GM19023 (cell line): ENCODE measurements around the gene CRYBG2.
"Not testable (repeated sequence)": the region's sequence is repeated elsewhere in the genome, so short reads cannot be mapped to it uniquely, and the experiment has no call there.

Source experiments
- ATAC-seq: cut with Tn5 transposase; IDR thresholded peaks from one replicate; pipeline ENCODE4 v1.9.1; 2021; ENCODE audit warnings: mild to moderate bottlenecking, moderate library complexity; ENCODE audit not compliant: unreplicated experiment

The CRYBG2 gene, protein sequence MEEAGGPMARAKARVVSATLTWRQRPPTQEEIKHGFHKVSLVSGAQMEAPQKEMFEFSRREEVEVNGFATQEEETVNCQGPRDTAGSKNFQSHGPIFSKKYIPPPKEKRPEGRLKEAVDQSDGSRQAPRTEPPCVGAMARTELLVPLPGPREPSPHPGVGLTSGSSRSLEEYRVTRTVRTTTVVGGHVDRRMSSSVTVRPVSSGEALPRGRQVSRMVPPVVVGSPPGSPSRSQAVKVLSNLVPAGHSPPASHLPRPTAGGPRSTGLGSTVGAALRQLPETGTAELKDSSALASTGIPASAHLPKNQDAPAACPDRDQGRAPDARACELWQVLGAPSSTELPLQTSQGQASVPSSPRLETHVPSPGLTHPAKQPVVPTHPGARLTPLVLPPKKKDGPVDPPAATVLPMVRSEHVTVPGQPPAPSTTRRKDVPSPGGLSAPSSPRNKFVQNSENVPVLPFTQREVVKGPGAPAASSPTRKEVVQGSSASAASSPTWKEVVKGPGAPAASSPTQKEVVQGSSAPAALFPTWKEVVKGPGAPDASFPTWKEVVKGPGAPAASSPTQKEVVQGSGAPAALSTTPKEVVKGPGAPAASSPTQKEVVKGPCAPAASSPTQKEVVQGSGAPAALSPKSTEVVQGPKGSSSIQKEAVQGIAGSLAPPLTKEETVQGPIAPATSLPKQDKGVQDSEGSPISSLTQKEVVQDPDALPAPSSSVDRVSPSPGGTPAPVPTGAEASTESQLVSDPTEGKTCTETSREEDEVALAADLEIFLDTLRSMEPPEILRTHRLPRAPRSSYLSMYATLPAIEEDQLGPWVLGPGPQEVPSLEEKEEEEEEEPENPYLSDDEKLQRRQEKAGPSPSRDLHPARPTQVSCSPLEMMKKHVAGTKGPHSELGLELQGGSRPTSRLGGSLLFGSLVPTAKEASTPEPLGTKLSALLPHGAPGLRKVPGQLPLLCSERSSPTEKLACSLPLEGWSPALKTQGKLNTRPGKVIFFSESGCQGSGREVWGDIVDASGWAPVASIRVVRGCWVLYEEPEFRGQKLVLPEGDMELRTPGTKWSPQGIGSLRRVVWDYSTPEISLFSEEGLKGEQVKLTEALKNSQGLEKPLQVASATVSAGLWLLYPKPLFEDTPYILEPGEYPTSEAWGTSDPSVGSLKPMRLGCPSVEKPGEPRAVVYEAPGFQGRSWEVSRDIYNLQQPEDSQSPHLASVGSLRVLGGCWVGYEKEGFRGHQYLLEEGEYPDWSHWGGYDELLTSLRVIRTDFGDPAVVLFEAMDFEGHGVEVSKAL (N-terminal part only)

DNA sequence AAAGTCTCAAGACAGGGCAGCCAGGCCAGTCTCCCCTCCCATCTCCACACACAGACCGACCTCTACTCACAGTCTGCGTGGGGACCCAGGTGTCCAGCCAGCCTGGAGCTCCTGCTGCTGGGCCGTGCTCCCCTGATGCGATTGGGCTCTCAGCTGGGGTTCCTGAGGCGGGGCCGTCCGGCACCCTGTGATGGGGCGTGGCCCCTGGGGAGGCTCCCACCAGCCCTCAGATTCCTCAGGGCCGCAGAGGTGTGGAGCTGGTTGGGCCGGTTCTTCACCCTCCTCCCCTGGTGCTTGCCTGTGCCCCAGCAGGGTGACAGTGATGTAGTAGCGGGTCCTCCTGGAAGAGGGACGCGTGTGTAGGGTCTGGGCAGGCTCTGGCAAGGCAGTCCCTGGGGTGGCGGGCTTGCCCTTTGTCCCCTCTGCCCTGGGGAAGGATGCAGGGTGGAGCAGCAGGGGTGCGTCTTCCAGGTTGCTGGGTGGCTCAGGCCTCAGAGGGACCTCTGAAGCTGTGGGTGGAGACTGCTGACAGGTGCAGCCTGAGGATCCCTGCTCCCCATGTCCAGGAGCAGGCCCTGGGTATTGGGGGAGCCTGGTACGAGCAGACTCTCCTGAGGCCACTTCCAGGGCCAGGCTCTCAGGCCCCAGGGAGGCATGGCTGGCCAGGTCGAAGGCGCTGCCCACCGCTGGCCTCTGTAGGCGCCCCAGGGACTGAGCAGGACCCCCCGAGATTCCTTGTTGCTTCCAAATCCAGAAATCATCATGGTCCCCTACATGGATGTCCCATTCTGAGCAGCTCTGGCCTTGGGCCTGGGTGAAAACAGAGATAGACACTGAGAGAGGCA lies at the start of gene CRYBG2:
Gene CRYBG2, minus strand, starts transcription at position 155 of the 845 bp plus-strand sequence. CDS start 7,473 bp downstream, outside the sequence.
- no peak for ATAC-seq

DNA sequence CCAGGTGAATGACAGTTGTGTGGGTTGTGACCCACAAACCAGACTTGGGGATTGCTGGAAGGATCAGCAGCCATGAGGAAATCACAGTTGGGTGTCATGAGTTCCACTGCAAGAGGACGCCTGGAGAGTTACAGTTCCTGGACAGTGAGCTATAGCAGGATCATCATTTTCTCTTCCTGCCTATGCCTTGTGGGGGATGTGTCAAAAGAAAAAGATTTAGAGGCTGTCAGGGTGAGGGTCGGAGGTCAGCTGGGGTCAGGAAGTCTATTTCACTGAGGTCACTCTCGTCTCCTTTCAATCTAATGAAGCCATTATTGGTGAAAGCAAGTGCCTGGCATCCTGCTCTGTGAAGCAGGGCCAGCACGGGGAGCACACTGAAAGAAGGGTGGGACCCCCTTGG lies 49.7 kb upstream of the CRYBG2 start:
- ATAC-seq, result no peak

DNA sequence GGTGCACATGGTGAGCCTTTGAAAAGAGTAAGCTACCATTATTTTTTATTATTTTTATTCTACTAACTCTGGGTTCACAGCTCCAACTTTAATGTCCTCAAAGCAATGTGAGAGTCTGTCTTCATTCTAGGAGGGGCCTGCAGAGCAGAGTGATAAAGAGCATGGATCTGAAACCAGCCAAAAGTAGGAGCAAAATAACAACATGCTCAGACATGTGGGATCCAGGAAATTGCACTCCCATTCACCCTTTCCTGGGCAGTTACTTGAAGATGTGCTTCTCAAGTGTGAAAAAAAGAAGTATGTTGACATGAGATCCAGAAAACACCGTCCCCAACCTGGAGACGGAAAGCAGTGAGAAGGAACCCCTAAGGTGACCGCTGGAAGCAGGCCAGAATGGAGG lies 48.0 kb upstream of the CRYBG2 start:
- ATAC-seq, result no peak

DNA sequence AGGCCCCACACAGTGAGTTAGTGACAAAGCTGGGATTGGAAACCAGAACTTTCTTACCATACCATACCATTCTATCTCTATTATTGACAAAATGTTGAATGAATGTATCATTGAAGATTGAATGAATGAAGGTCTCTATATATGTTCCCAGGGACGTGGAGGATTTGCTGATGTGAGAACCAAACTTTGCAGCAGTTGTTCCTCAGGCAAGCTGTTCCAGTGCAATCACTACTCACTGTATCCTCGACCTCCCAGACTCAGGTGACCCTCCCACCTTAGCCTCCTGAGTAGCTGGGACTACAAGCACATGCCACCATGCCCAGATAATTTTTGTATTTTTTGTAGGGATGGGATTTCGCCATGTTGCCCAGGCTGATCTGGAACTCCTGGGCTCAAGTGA lies 45.1 kb upstream of the CRYBG2 start:
- no peak for ATAC-seq

DNA sequence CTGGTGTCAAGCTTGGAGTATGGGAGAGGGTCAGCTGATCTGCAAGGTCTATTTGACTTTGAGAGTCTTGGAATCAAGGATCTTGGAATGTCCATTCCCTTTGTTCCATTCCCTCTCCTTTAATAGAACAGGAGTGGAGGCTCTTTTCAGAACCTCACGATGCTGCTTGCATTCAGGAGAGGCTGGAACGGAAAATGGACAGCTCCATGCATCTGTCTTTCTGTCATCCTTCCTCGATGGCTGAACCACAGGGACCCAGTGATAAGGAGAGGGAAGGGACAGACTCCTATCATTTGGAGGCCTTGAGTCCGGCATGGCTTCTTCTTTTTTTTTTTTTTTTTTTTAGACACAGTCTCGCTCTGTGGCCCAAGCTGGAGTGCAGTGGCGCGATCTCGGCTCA lies 41.8 kb upstream of the CRYBG2 start:
- ATAC-seq, result no peak

DNA sequence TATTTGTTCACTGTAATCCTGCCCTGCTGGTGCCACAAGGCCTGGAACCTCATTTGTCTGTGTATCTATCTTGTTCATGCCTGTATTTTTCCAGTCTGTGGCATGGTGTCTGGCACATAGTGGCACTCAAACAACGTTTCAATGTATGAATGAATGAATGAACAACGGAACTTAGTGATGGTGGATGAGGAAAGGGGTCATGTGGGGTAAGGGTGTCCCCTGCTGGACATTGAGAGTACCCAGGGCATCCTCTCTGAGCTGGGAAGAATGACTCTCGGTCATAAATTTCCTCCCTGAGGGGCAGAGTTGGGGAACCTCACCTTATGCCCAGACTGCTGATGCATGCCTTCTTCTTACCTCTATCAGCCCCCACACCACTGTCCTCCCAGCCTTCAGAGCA lies 37.5 kb upstream of the CRYBG2 start:
- ATAC-seq, result no peak

DNA sequence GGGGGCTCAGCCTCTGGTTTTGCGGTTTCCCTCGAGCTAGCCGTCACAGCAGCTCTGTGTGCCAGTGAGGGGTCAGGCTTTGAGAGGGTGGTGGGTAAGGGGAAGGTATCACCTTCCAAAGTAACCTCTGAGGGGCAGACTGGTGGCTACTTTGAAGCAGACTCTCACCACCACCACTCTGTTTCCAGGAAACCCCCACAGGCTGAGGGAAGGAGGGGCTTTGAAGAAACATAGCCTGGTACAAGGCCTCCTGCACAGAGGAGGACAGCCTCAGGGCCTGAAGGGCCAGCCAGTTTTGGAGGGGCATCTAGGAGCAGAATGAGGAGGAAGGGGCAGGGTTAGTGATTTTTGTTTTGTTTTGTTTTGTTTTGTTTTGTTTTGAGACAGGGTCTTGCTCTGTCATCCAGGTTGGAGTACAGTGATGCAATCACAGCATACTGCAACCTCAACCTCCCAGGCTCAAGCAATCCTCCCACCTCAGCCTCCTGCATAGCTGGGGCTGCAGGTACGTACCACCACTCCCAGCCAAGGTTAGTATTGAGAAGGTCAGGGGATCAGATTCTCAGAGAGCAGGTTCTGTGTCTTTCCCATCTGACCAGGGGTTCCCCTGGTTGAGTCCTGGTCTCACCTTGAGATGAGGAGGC lies 35.8 kb upstream of the CRYBG2 start:
- no peak for ATAC-seq

DNA sequence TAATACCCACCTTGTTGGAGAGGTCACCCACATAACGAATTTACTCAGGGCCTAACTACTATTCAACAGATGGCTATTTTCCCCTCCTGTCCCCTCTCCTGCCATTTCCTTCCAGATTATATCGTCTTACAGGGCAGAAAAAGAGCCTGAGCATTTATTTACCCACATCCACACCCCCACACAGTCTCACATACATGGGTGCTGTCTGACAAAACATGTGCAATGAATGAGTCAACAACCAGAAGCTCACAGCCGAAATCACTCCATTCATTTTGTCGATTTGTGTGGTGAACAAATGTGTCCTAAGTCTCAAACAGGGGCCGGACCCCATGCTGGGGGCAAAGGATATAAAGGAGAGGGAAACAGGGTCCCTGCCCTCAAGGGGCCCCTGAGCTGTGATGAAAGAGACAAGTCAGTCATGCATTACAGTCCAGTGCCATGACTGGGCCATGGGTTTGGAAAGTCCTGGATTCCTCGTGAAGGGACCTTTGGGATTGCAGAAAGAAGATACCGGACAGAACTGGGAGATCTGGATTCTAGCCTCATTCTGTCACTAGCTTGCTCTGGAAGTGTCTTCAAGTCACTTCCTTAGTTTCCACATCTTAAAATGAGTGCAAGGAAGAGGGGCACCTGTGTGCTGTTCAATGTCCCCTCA lies 35.0 kb upstream of the CRYBG2 start:
- ATAC-seq, result no peak

DNA sequence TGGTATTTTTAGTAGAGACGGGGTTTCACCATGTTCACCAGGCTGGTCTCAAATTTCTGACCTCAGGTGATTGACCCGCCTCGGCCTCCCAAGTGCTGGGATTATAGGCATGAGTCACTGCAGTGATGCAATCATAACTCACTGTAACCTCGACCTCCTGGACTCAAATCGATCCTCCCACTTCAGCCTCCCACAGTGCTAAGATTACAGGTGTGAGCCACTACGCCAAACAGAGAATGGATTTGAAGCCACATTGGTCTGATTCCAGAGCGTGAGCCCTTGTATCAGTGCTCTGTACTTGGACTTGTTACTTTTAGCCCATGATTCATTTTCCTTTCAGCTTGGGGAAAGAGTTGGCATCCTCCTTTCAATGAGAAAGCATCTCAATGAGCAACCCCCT lies 33.5 kb upstream of the CRYBG2 start:
- ATAC-seq, result no peak

DNA sequence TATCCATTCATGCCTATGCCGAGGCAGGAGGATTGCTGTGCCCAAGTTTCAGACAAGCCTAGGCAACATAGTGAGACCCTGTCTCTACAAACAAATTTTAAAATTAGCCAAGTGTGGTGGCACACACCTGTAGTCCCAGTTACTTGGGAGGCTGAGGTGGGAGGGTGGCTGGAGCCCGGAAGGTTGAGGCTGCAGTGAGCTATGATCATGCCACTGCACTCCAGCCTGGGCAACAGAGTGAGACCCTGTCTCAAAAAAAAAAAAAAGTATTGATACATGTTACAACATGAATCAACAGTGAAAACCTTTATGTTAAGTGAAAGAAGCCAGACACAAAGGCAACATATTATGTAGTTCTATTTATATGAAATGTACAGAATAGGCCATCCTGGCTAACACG lies 31.1 kb upstream of the CRYBG2 start:
- ATAC-seq, result not testable (repeated sequence)

DNA sequence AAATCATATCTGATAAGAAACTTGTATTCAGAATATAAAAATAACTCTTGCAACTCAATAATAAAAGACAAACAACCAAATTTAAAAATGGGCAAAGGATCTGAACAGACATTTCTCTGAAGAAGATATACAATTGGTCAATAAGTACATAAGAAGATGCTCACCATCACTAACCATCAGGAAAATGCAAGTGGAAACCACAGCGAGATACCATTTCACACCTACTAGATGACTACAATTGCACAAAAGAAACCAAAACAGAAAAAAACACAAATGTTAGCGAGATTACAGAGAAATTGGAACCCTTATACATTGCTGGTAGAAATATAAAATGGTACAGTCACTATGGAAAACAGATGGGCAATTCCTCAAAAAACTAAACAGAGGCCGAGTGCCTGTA lies 30.1 kb upstream of the CRYBG2 start:
- ATAC-seq, result no peak

DNA sequence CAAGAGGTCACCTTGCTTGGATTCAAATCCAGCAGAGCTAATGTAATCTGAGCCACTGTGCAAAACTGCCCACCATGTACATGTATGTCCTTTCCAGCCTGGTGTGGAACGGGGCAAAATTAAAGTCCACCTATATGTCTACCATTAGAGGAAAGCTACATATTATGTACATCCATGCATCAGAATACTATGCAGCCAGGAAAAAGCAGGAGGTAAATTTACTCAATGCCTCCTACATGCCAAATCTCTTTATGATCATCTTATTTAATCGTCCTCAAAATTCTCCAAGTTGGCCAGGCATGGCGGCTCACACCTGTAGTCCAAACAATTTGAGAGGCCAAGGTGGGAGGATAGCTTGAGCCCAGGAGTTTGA lies 24.9 kb upstream of the CRYBG2 start:
- no peak for ATAC-seq

DNA sequence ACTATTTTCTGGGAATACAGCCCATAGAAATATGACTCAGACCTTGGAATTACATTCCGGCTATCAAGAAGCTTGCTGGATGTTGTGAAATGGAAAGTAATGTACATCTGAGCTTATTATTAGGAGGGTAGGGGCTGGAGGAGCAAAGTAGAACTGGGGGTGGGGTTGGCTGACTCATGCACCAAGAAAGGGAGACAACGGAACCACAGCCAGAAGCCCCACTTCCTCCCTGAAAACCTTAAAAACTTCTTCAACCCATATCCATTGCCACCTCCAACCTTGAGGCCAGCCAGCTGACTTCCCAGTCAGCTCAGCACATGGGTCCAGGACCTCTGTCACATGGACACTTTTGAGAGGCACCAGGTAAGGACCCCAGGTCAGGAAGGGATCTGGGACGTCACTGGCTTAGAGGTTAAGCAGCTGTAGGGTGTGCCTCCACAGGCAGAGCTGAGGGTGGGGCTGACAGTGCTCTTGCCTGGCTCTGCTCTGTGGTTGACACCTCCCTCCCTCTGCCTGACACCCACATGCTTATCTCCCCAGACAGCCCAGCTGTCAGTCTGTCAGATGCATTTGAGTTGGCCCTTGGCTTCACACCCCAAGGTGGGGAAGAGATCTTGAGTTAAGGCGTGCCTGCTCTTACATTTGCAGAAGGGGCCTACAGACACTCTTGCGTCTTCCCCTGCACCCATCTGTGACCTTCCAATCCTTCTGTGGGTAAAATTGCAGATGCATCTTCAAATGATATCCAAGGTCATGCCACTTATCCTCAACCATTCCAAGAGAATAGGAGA lies 24.4 kb upstream of the CRYBG2 start:
- ATAC-seq, result peak; percentile 71

DNA sequence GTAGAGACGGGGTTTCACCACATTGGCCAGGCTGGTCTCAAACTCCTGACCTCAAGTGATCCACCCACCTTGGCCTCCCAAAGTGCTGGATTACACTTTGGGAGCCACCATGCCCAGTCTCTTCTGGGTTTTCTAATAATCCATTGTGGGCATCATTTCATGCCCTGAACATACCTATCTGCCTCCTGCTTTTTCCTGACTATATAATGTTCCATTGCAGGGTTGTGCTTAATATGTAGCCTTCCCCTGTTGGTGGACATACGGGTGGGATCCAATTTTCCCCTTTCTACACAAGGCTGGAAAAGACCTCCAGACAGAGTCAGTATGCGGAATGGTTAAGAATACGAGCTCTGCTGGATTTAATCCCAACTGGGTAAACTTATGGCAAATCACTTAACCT lies 22.1 kb upstream of the CRYBG2 start:
- ATAC-seq, result no peak

DNA sequence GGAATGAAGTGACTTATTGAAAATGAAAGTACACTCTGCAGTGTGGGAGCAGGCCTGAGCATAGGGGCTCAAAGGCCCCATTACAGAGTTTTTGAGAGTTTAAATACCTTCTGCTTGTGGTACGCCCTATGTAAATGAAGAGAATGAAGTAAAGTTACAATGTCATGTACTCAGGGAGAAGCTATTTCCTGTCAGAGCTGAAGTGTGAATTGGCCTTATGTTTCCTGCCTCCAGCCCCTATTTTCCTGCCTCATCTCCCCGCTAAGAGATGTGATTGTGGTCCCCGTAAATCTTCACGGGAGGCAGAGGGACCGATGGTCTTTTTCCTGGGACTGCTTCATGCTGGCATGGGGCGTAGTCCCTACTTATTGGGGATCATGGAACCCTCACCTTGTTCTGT lies 21.2 kb upstream of the CRYBG2 start:
- no peak for ATAC-seq

DNA sequence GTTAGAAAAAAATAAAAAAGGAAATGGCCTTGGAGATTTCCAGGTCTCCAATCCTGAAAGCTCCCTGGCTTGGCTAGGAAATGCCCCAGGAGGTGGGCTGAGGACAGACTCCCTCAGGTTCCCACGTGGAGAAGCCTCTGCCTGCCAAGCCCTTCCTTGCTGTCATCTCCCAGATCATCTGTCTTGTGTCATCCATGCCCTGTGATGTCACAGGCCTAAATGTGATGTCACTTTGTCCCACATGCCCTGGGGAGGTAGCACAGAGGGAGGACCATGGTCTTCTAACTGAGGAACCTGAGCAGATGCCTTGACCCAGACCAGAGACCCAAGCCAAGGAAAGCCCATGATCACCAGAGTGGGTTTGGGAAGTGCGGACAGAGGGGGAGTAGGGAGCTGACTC lies 20.4 kb upstream of the CRYBG2 start:
- not testable (repeated sequence) for ATAC-seq

DNA sequence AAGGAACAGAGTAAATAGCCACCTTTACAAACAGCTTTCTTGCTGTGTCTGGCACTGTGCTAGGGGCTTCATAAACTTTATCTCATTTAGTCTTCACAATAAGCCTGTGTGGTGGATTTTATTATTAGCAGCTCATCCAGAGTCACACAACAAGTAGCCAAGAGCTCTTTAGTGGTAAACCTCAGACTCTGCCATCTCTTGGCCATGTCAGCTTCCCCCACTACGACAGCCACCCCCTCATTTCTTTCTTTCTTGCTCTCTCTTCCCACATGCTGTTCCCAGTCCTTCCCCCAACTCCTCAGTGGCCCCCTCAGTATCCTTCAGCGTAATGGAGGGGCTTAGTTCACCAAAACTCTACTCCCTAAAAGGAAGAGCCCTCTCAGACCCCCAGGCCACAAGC lies 19.9 kb upstream of the CRYBG2 start:
- no peak for ATAC-seq

DNA sequence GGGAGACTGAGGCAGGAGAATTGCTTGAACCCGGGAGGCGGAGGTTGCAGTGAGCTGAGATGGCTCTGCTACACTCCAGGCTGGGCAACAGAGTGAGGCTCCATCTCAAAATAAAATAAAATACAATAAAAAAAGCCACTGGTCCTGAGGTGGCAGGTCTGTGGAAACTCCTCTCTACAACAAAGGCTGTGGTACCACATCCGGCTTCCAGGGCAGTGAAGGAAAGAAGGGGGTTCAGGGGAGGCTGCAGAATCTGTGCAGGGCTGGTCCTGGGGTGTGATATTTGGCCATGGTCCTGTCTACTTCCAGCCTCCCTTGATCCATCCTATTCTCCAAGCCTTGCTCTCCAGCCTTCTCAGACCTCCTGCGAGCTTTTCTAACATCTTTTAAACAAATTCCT lies 19.4 kb upstream of the CRYBG2 start:
- ATAC-seq, result no peak

DNA sequence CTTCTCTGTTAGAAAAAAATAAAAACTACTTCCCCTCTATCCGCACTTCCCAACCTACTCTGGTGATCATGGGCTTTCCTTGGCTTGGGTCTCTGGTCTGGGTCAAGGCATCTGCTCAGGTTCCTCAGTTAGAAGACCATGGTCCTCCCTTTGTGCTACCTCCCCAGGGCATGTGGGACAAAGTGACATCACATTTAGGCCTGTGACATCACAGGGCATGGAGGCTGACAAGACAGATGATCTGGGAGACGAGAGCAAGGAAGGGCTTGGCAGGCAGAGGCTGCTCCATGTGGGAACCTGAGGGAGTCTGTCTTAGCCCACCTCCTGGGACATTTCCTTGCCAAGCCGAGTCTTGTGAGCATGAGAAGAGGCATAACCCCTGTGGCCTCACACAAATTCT lies 18.7 kb upstream of the CRYBG2 start, which contains the start of gene ZNF683:
Gene ZNF683, minus strand, starts transcription at position 140 of the 400 bp plus-strand sequence. CDS start 4,179 bp downstream, outside the sequence.
- not testable (repeated sequence) for ATAC-seq
